Measurements from ENCODE around the gene OR1K1. TPM values are rescaled to one million over a fixed set of nuclear protein-coding genes. Genes with fewer than 3 reads are reported as not detected.

Gene OR1K1
- total RNA-seq, 3 donors from 2014 or later = not detected

Other genes with a start within 250 kb of the OR1K1 start
- not detected for gene OR1N2, start 247.0 kb upstream of the OR1K1 start, total RNA-seq
- not detected for gene OR1L8, start 216.7 kb upstream of the OR1K1 start, total RNA-seq
- gene OR1Q1, start 185.4 kb upstream of the OR1K1 start, total RNA-seq = not detected
- gene OR1B1, start 142.5 kb upstream of the OR1K1 start, total RNA-seq = not detected
- not detected for gene OR1L1, start 138.4 kb upstream of the OR1K1 start, total RNA-seq
- gene OR1L3, start 125.0 kb upstream of the OR1K1 start, total RNA-seq = not detected
- gene OR1L4, start 76.1 kb upstream of the OR1K1 start, total RNA-seq = not detected
- not detected for gene OR1L6, start 57.8 kb upstream of the OR1K1 start, total RNA-seq
- not detected for gene OR5C1, start 11.2 kb upstream of the OR1K1 start, total RNA-seq
- gene PDCL, start 28.5 kb downstream of the OR1K1 start, total RNA-seq = 10 to 100 TPM; 12.6 to 17.7 (median 13.3) TPM
- 10 to 100 TPM; 27.3 to 31.1 (median 28.4) TPM for gene RC3H2, start 105.2 kb downstream of the OR1K1 start, total RNA-seq
- 1 to 10 TPM; 6.3 to 7.2 (median 6.5) TPM for gene ZBTB6, start 113.2 kb downstream of the OR1K1 start, total RNA-seq
- gene ZBTB26, start 131.4 kb downstream of the OR1K1 start, total RNA-seq = 1 to 10 TPM; 2.9 to 3.5 (median 3.2) TPM
- gene RABGAP1, start 140.9 kb downstream of the OR1K1 start, total RNA-seq = 10 to 100 TPM; 14.3 to 17.1 (median 16.7) TPM
- gene GPR21, start 233.5 kb downstream of the OR1K1 start, total RNA-seq = under 1 TPM in 2 of 3 donors, not detected in 1; 0.27 to 0.33 TPM